H9 (cell line): ENCODE data around the gene KBTBD13. TPM values are rescaled to one million over a fixed set of nuclear protein-coding genes. Genes with fewer than 3 reads are reported as not detected.
A peak's percentile ranks its signal among the peaks of the same experiment; 100 is the strongest.

Source experiments
- DNase-seq: peaks from one replicate; pipeline ENCODE4 v3.0.0-alpha.2; 2017
- H2AFZ ChIP-seq: one replicate; pipeline ENCODE4 v1.6.1; 2013; ENCODE audit warnings: mild to moderate bottlenecking, low read length, control low read depth, moderate library complexity
- H2AK5ac ChIP-seq: 2 replicates; pipeline ENCODE4 v1.6.1; 2013; ENCODE audit warnings: low read length, control low read depth, mixed read lengths; ENCODE audit not compliant: insufficient read length
- H2BK120ac ChIP-seq: one replicate; pipeline ENCODE4 v1.6.1; 2013; ENCODE audit warnings: low read depth, mild to moderate bottlenecking, low read length, control low read depth, inconsistent platforms; ENCODE audit not compliant: poor library complexity, severe bottlenecking
- H2BK12ac ChIP-seq: 2 replicates; pipeline ENCODE4 v1.6.1; 2013; ENCODE audit warnings: low read length, control low read depth, mixed read lengths, low read depth; ENCODE audit not compliant: insufficient read length
- H2BK15ac ChIP-seq: 2 replicates; pipeline ENCODE4 v1.6.1; 2013; ENCODE audit warnings: low read depth, low read length, control low read depth
- H2BK20ac ChIP-seq: one replicate; pipeline ENCODE4 v1.6.1; 2013; ENCODE audit warnings: low read depth, mild to moderate bottlenecking, low read length, control low read depth, inconsistent platforms; ENCODE audit not compliant: poor library complexity, severe bottlenecking
- H2BK5ac ChIP-seq: 2 replicates; pipeline ENCODE4 v1.6.1; 2013; ENCODE audit warnings: low read length, control low read depth, mixed read lengths; ENCODE audit not compliant: insufficient read length
- H3K14ac ChIP-seq: 2 replicates; pipeline ENCODE4 v1.6.1; 2013; ENCODE audit warnings: low read length, control low read depth; ENCODE audit not compliant: insufficient read depth
- H3K18ac ChIP-seq: 2 replicates; pipeline ENCODE4 v1.6.1; 2013; ENCODE audit warnings: low read depth, mild to moderate bottlenecking, mixed read lengths, low read length, control low read depth; ENCODE audit not compliant: insufficient read length
- H3K23ac ChIP-seq: 2 replicates; pipeline ENCODE4 v1.6.1; 2013; ENCODE audit warnings: low read length, control low read depth, mixed read lengths, low read depth; ENCODE audit not compliant: insufficient read length
- H3K23me2 ChIP-seq: 2 replicates; pipeline ENCODE4 v1.6.1; 2013; ENCODE audit warnings: low read depth, mild to moderate bottlenecking, mixed read lengths, low read length, control low read depth; ENCODE audit not compliant: insufficient read length, poor library complexity, severe bottlenecking
- H3K27ac ChIP-seq: 2 replicates; pipeline ENCODE4 v1.5.1; 2013; ENCODE audit warnings: low read length, control low read depth, mixed read lengths, low read depth; ENCODE audit not compliant: insufficient read length
- H3K27me3 ChIP-seq: 2 replicates; pipeline ENCODE4 v1.6.1; 2013; ENCODE audit warnings: low read length, control low read depth, inconsistent platforms; ENCODE audit not compliant: insufficient read depth
- H3K4ac ChIP-seq: 2 replicates; pipeline ENCODE4 v1.6.1; 2013; ENCODE audit warnings: low read depth, mild to moderate bottlenecking, control low read depth, inconsistent platforms, low read length, moderate library complexity
- H3K4me1 ChIP-seq: 2 replicates; pipeline ENCODE4 v1.6.1; 2013; ENCODE audit warnings: low read length, control low read depth, inconsistent platforms; ENCODE audit not compliant: insufficient read depth
- H3K4me2 ChIP-seq: 2 replicates; pipeline ENCODE4 v1.6.1; 2013; ENCODE audit warnings: low read length, control low read depth, mixed read lengths; ENCODE audit not compliant: insufficient read length, insufficient read depth
- H3K56ac ChIP-seq: 2 replicates; pipeline ENCODE4 v1.6.1; 2013; ENCODE audit warnings: low read depth, mild to moderate bottlenecking, mixed read lengths, low read length, control low read depth; ENCODE audit not compliant: insufficient read length
- H3K79me1 ChIP-seq: 2 replicates; pipeline ENCODE4 v1.6.1; 2013; ENCODE audit warnings: low read depth, mild to moderate bottlenecking, moderate library complexity, low read length, control low read depth, inconsistent platforms; ENCODE audit not compliant: insufficient read depth, poor library complexity, severe bottlenecking
- H3K79me2 ChIP-seq: 2 replicates; pipeline ENCODE4 v1.6.1; 2013; ENCODE audit warnings: low read length, control low read depth, inconsistent platforms; ENCODE audit not compliant: insufficient read depth
- H3K9ac ChIP-seq: 2 replicates; pipeline ENCODE4 v1.6.1; 2013; ENCODE audit warnings: low read length, control low read depth, mixed read lengths; ENCODE audit not compliant: insufficient read length; ENCODE audit errors: extremely low read depth
- H3K9me3 ChIP-seq: one replicate; pipeline ENCODE4 v1.6.1; 2013; ENCODE audit warnings: low read depth, low read length, inconsistent platforms; ENCODE audit not compliant: control insufficient read depth
- H3T11ph ChIP-seq: one replicate; pipeline ENCODE4 v1.6.1; 2013; ENCODE audit warnings: mild to moderate bottlenecking, low read length, control low read depth, inconsistent platforms
- H4K20me1 ChIP-seq: one replicate; pipeline ENCODE4 v1.6.1; 2013; ENCODE audit not compliant: control insufficient read depth, insufficient read length, insufficient read depth
- H4K5ac ChIP-seq: 2 replicates; pipeline ENCODE4 v1.6.1; 2013; ENCODE audit warnings: low read depth, mild to moderate bottlenecking, mixed read lengths, low read length, control low read depth; ENCODE audit not compliant: insufficient read length
- H4K8ac ChIP-seq: replicated peaks from 2 replicates; pipeline ENCODE4 v1.6.1; 2013; ENCODE audit warnings: low read length, control low read depth, mixed read lengths, low read depth; ENCODE audit not compliant: insufficient read length
- H4K91ac ChIP-seq: 2 replicates; pipeline ENCODE4 v1.6.1; 2013; ENCODE audit warnings: low read depth, mild to moderate bottlenecking, moderate library complexity, mixed read lengths, low read length, control low read depth; ENCODE audit not compliant: insufficient read length
- H3K27ac Mint-ChIP-seq, 3 experiments: 2 replicates in 2 of 3; 3 replicates in 1 of 3; pipeline ENCODE4 v1.8.0; 2020 to 2021; ENCODE audit warnings: mixed read lengths in 3 of 3, mild to moderate bottlenecking in 1 of 3, moderate library complexity in 1 of 3
- H3K27me3 Mint-ChIP-seq: 2 replicates; pipeline ENCODE4 v1.8.0; 2021; ENCODE audit warnings: low read depth, mild to moderate bottlenecking, moderate library complexity, mixed read lengths
- H3K36me3 Mint-ChIP-seq, 3 experiments: 2 replicates in 2 of 3; 3 replicates in 1 of 3; pipeline ENCODE4 v1.8.0; 2020 to 2021; ENCODE audit warnings: low read depth in 3 of 3, mixed read lengths in 3 of 3; ENCODE audit not compliant: insufficient read depth in 1 of 3
- H3K4me1 Mint-ChIP-seq, 2 experiments: 2 replicates each; pipeline ENCODE4 v1.8.0; 2020; ENCODE audit warnings: mixed read lengths in 2 of 2
- H3K4me3 Mint-ChIP-seq, 2 experiments: 2 replicates in 1 of 2; 3 replicates in 1 of 2; pipeline ENCODE4 v1.8.0; 2020 to 2021; ENCODE audit warnings: mild to moderate bottlenecking in 2 of 2, mixed read lengths in 2 of 2, moderate library complexity in 1 of 2
- H3K9me3 Mint-ChIP-seq, 2 experiments: 2 replicates in 1 of 2; 3 replicates in 1 of 2; pipeline ENCODE4 v1.8.0; 2020; ENCODE audit warnings: mild to moderate bottlenecking in 2 of 2, mixed read lengths in 2 of 2, moderate library complexity in 1 of 2
- CTCF ChIP-seq: fragments of 200-600 bp; sonication (generic); conservative IDR thresholded peaks from 3 replicates; pipeline ENCODE4 v1.8.0; 2021; ENCODE audit warnings: antibody characterized with exemption, mild to moderate bottlenecking
- WGBS: extraction: QIAGEN DNeasy Blood & Tissue Kit; methylation state at CpG from one replicate; pipeline ENCODE4 v1.1.7; 2013; ENCODE audit warnings: missing lambda C conversion rate, low lambda C conversion rate, mixed read lengths; ENCODE audit not compliant: insufficient read length; ENCODE audit errors: extremely low coverage; 5-methylcytosine and 5-hydroxymethylcytosine counted together
- total RNA-seq: library from RNA; stranded (reverse); gene quantifications from 2 replicates; pipeline ENCODE4 v1.2.1, GENCODE V29; 2021

KBTBD13 gene
- total RNA-seq, 1 experiment from 2014 or later: not detected

DNA sequence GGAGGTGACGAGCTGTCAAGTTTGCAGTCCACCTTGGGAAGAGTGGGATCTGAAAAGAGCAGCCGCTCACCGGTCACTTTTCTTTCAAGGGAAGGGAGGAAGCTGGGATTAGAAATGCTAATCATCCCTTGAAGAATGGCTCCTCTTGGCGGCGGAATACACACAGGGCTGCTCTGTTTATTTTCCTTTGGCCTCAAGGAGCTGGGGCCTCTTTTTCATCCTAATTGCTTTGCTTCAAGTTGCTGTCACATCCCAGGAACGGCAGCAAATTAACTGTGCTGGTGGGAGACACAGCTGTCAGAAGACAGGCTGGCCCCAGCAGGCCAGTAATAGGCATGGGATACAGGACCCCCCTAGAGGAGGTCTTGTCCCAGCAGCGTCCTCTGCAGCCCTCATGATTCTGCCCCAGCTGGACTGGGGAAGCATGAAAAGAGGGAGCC is 6.7 kb downstream of the KBTBD13 start:
- peak overlapping the region in 2 of 3 experiments; percentile 88 to 91; a peak in 4 of 7 replicates for H3K27ac Mint-ChIP-seq
- Histone ChIP-seq H2BK120ac (no peak overlapping the region), H3K9me3 (no peaks in the 10 kb centered on the region), H2BK15ac (no peak overlapping the region), H2BK12ac (no peak overlapping the region), H2AFZ (no peak overlapping the region), H3K4me2 (peak overlapping the region; percentile 32), H3K18ac (no peak overlapping the region), H4K91ac (no peak overlapping the region), H4K20me1 (no peaks in the 10 kb centered on the region), H3K23me2 (no peaks in the 10 kb centered on the region), H3K23ac (no peak overlapping the region), H3T11ph (no peak overlapping the region), H3K9ac (no peak overlapping the region), H3K14ac (no peak overlapping the region), H4K8ac (no peak overlapping the region), H3K56ac (no peak overlapping the region), H3K27me3 (no peaks in the 10 kb centered on the region), H3K27ac (peak overlapping the region; percentile 73), H2AK5ac (no peak overlapping the region), H3K4ac (no peak overlapping the region), H3K79me1 (no peaks in the 10 kb centered on the region), H4K5ac (no peak overlapping the region), H2BK5ac (no peak overlapping the region), H3K4me1 (peaks cover 16% of the 10 kb centered on the region; the same call in 1 of the 2 replicates), H2BK20ac (no peak overlapping the region), H3K79me2 (no peaks in the 10 kb centered on the region)
- H3K27me3 Mint-ChIP-seq: peaks cover 32% of the 10 kb centered on the region
- TF ChIP-seq CTCF: peak; percentile 51; the same call in 2 of the 3 replicates
- H3K4me1 Mint-ChIP-seq: peaks cover 53 to 67% of the 10 kb centered on the region in 2 experiments
- peak overlapping the region; percentile 39 to 66 for H3K4me3 Mint-ChIP-seq
- DNase-seq: peak; percentile 61
- H3K9me3 Mint-ChIP-seq: no peaks in the 10 kb centered on the region; a peak in 2 of 5 replicates
- no CpG with 5 or more reads among the region's 7 CpGs for whole genome bisulfite sequencing
- H3K36me3 Mint-ChIP-seq: no peaks in the 10 kb centered on the region
